K562 (cell line): ENCODE results near the gene PYM1. TPM values are rescaled to one million over a fixed set of nuclear protein-coding genes. Genes with fewer than 3 reads are reported as not detected.

ENCODE experiments used
- E2F6 ChIP-seq, 2 experiments: IDR thresholded peaks; 2 replicates each; pipeline ENCODE4 v1.6.1; 2011; ENCODE audit warnings: borderline replicate concordance in 1 of 2, control low read depth in 1 of 2, low read depth in 1 of 2, low read length in 1 of 2, mild to moderate bottlenecking in 1 of 2, mixed read lengths in 1 of 2, moderate library complexity in 1 of 2; ENCODE audit not compliant: insufficient read depth in 1 of 2, insufficient read length in 1 of 2, poor library complexity in 1 of 2, severe bottlenecking in 1 of 2; ENCODE audit errors: extremely low read depth in 1 of 2
- ELF1 ChIP-seq: fragments of 200-800 bp; sonication (Bioruptor generic); IDR thresholded peaks from 2 replicates; pipeline ENCODE4 v1.6.1; 2016; ENCODE audit warnings: missing genetic modification characterization, missing compliant biosample characterization
- GMEB1 ChIP-seq: fragments of 250-450 bp; sonication (Bioruptor Pico); IDR thresholded peaks from 2 replicates; pipeline ENCODE4 v1.4.0; 2020; ENCODE audit warnings: mild to moderate bottlenecking
- NCOA2 ChIP-seq, 2 experiments: fragments of 450-650 bp; IDR thresholded peaks; 2 replicates each; pipeline ENCODE4 v1.6.1; 2018; ENCODE audit warnings: mild to moderate bottlenecking in 2 of 2, moderate library complexity in 1 of 2; ENCODE audit not compliant: partially characterized antibody in 2 of 2
- POLR2G ChIP-seq: fragments of 200-400 bp; formaldehyde crosslinking; IDR thresholded peaks from 2 replicates; pipeline ENCODE4 v1.6.1; 2017; ENCODE audit warnings: low read depth, mild to moderate bottlenecking, antibody characterized with exemption, low read length, moderate library complexity
- RBBP5 ChIP-seq: fragments of 200-600 bp; sonication (generic); IDR thresholded peaks from 2 replicates; pipeline ENCODE4 v1.6.1; 2012; ENCODE audit warnings: borderline replicate concordance, mild to moderate bottlenecking, low read length, control low read depth, inconsistent platforms; ENCODE audit not compliant: insufficient read depth, poor library complexity, severe bottlenecking
- ZFPM2 ChIP-seq: fragments of 250-450 bp; sonication (Bioruptor Pico); IDR thresholded peaks from 2 replicates; pipeline ENCODE4 v1.5.1; 2022; ENCODE audit warnings: mild to moderate bottlenecking
- ZFX ChIP-seq: sonication (generic); formaldehyde crosslinking; IDR thresholded peaks from 2 replicates; pipeline ENCODE4 v1.8.0; 2022; ENCODE audit warnings: mild to moderate bottlenecking, missing genetic modification reagents, moderate library complexity
- ZNF318 ChIP-seq, 2 experiments: fragments of 450-650 bp; IDR thresholded peaks; 2 replicates each; pipeline ENCODE4 v1.6.1; 2016; ENCODE audit warnings: mild to moderate bottlenecking in 2 of 2, borderline replicate concordance in 1 of 2, low read depth in 1 of 2, moderate library complexity in 1 of 2
- ZNF347 ChIP-seq: fragments of 450-650 bp; formaldehyde crosslinking; IDR thresholded peaks from 2 replicates; pipeline ENCODE4 v1.4.0; 2020; ENCODE audit warnings: low read depth, mild to moderate bottlenecking, moderate library complexity
- ZNF695 ChIP-seq: fragments of 450-650 bp; formaldehyde crosslinking; IDR thresholded peaks from 2 replicates; pipeline ENCODE4 v1.4.0; 2020; ENCODE audit warnings: mild to moderate bottlenecking, moderate library complexity
- ZNF764 ChIP-seq: fragments of 250-450 bp; sonication (Bioruptor Pico); IDR thresholded peaks from 2 replicates; pipeline ENCODE4 v1.4.0; 2020; ENCODE audit warnings: low read depth, mild to moderate bottlenecking, moderate library complexity
- polyA plus RNA-seq, 8 experiments: library from polyadenylated mRNA; depleted of rRNA in 4 of 8; stranded (reverse) in 5 of 8; unstranded in 3 of 8; fragments of >200 nt; fragmentation: Nextera tagmentation in 2 of 8; fragmentation: Illumina TruSeq in 1 of 8; extraction: Ambion mirVana in 2 of 8; extraction: Trizol in 1 of 8; gene quantifications; 2 replicates each; pipeline versions ENCODE4 v1.2.1 to v1.2.3, GENCODE V29; 2011 to 2014; ENCODE audit warnings: inconsistent platforms in 1 of 8, missing spikeins in 1 of 8
- total RNA-seq, 7 experiments: library from RNA; depleted of rRNA in 6 of 7; stranded (reverse); fragments of >200 nt in 6 of 7; fragmentation: Illumina TruSeq in 2 of 7; extraction: Trizol in 2 of 7; gene quantifications; 2 replicates each; pipeline versions ENCODE4 v1.2.1 to v1.2.3, GENCODE V29; 2011 to 2021; ENCODE audit warnings: low replicate concordance in 1 of 7
- TF ChIP-seq, protein P1 (sequence below): fragments of 200-800 bp; sonication (Bioruptor generic); IDR thresholded peaks from 2 replicates; pipeline ENCODE4 v1.6.1; 2017; ENCODE audit warnings: missing genetic modification characterization, missing compliant biosample characterization

Gene PYM1
- total and polyA plus RNA-seq, 9 of the 15 experiments (the other 6 are each of a cell fraction or from before 2014, with no cell fraction given), result 29.0 to 51.3 (median 34.1) TPM

- TF ChIP-seq, protein P1, sequence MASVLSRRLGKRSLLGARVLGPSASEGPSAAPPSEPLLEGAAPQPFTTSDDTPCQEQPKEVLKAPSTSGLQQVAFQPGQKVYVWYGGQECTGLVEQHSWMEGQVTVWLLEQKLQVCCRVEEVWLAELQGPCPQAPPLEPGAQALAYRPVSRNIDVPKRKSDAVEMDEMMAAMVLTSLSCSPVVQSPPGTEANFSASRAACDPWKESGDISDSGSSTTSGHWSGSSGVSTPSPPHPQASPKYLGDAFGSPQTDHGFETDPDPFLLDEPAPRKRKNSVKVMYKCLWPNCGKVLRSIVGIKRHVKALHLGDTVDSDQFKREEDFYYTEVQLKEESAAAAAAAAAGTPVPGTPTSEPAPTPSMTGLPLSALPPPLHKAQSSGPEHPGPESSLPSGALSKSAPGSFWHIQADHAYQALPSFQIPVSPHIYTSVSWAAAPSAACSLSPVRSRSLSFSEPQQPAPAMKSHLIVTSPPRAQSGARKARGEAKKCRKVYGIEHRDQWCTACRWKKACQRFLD (CRISPR knock-in tag), result no peak
- TF ChIP-seq GMEB1 (CRISPR knock-in tag) (no peak), ZNF695 (CRISPR knock-in tag) (no peak), RBBP5 (no peak), ZNF764 (CRISPR knock-in tag) (no peak), E2F6 (IDR thresholded peaks at IDR 0.05; ENCODE audit: borderline replicate concordance in 1 of 2, extremely low read depth in 1 of 2, insufficient read depth in 1 of 2, insufficient read length in 1 of 2, low read depth in 1 of 2, low read length in 1 of 2, poor library complexity in 1 of 2, severe bottlenecking in 1 of 2) (peak in 1 of 2 experiments; percentile 52), ZFPM2 (CRISPR knock-in tag) (no peak), POLR2G (peak; percentile 73), NCOA2 (IDR thresholded peaks at IDR 0.05; ENCODE audit: partially characterized antibody in 2 of 2) (no peak), ELF1 (tag) (no peak), ZNF347 (CRISPR knock-in tag) (no peak), ZFX (CRISPR knock-in tag) (peak; percentile 43; the same call in 1 of the 2 replicates), ZNF318 (IDR thresholded peaks at IDR 0.05; ENCODE audit: borderline replicate concordance in 1 of 2, low read depth in 1 of 2) (no peak)
Observed at GRCh38 chr12:55931780-55932550, 4.3 kb upstream of the PYM1 start (continued).
